ENCODE data around the gene FAM120A.

The FAM120A gene

GRCh38 chr9:93606187-93606586 lies 154.7 kb downstream of the FAM120A start:
- Histone ChIP-seq H3K9ac (no peak overlapping the region), H4K20me1 (ENCODE audit: insufficient read depth) (no peaks in the 10 kb centered on the region), H3K79me2 (ENCODE audit: insufficient read depth, low read depth) (0 out of 2 replicates have a peak, but pooled peaks cover 7% of the 10 kb centered on the region), H3K27me3 (ENCODE audit: insufficient read depth, low read depth) (no peaks in the 10 kb centered on the region), H3K27ac (no peak overlapping the region), H3K4me2 (no peak overlapping the region), H3K4me1 (ENCODE audit: low read depth, poor library complexity, severe bottlenecking) (no peaks in the 10 kb centered on the region), H3K4me3 (IDR thresholded peaks at IDR 0.05; ENCODE audit: insufficient read depth, low read depth, low read length) (no peak overlapping the region), H3K36me3 (ENCODE audit: insufficient read depth) (no peaks in the 10 kb centered on the region), H2AFZ (ENCODE audit: low read depth) (no peak overlapping the region)
- TF ChIP-seq, protein P1, sequence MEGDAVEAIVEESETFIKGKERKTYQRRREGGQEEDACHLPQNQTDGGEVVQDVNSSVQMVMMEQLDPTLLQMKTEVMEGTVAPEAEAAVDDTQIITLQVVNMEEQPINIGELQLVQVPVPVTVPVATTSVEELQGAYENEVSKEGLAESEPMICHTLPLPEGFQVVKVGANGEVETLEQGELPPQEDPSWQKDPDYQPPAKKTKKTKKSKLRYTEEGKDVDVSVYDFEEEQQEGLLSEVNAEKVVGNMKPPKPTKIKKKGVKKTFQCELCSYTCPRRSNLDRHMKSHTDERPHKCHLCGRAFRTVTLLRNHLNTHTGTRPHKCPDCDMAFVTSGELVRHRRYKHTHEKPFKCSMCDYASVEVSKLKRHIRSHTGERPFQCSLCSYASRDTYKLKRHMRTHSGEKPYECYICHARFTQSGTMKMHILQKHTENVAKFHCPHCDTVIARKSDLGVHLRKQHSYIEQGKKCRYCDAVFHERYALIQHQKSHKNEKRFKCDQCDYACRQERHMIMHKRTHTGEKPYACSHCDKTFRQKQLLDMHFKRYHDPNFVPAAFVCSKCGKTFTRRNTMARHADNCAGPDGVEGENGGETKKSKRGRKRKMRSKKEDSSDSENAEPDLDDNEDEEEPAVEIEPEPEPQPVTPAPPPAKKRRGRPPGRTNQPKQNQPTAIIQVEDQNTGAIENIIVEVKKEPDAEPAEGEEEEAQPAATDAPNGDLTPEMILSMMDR (conservative IDR thresholded peaks at IDR 0.05; ENCODE audit: low read depth, low read length) = no peak

DNA sequence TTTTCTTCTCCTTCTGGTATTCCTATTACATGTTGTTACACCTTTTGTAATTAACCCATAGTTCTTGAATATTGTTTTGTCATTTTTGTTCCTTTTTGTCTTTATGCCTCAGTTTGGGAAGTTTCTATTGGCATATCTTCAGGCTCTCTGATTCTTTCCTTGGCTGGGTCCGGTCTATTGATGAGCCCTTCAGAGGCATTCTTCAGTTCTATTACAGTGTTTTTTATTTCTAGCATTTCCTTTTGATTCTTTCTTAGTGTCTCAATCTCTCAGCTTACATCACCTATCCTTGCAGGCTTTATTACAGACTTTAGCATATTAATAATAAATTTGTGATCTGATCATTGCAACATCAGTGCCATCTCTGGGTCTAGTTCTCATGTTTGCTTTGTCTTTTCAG lies 158.7 kb downstream of the FAM120A start:
- no peak overlapping the region for H3K27ac ChIP-seq
- H4K20me1 ChIP-seq (ENCODE audit: insufficient read depth) = no peaks in the 10 kb centered on the region
- H3K36me3 ChIP-seq (ENCODE audit: insufficient read depth) = no peaks in the 10 kb centered on the region
- 0 out of 2 replicates have a peak, but pooled peaks cover 7% of the 10 kb centered on the region for H3K79me2 ChIP-seq (ENCODE audit: insufficient read depth, low read depth)
- H3K4me3 ChIP-seq (IDR thresholded peaks at IDR 0.05; ENCODE audit: insufficient read depth, low read depth, low read length) = no peak overlapping the region
- no peak overlapping the region for H3K4me2 ChIP-seq
- H3K4me1 ChIP-seq (ENCODE audit: low read depth, poor library complexity, severe bottlenecking) = no peaks in the 10 kb centered on the region
- TF ChIP-seq, protein P1 (conservative IDR thresholded peaks at IDR 0.05; ENCODE audit: low read depth, low read length) = no peak
- H3K9ac ChIP-seq = no peak overlapping the region
- H3K27me3 ChIP-seq (ENCODE audit: insufficient read depth, low read depth) = no peaks in the 10 kb centered on the region
- no peak overlapping the region for H2AFZ ChIP-seq (ENCODE audit: low read depth)

DNA sequence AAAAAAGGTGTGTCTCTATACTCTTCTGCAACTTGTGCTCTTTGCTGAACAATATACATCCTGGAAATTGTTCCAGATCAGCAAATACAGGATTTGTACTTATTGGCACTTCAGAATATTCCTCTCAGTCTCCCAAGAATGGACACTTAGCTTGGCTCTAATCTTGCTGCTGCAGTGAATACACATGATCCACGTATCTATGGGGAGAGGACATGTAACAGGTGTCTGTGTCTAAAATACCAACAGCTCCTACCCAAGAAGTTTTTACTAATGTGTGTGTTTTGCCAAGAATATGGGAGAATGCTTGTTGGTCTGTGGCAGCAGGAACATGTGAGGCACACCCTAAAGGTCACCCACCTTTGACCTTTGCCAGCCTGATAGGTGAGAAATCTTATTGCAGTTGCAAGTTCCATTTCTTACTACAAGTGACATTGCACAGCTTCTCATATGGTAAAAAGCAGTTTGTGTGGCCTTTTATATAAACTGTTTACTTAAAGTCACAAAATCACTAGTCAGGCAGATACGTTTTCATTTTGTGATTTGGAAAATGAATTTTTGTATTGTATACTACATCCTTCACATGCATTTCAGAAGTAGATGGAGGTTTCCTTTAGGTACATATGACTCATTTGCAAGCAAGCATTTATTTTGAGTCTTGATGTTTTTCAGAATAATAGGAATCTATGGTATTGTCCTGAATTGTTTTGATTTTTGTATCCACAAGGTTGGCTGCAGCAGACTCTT lies 160.7 kb downstream of the FAM120A start:
- Histone ChIP-seq H3K27ac (no peak overlapping the region), H4K20me1 (ENCODE audit: insufficient read depth) (no peaks in the 10 kb centered on the region), H3K4me3 (IDR thresholded peaks at IDR 0.05; ENCODE audit: insufficient read depth, low read depth, low read length) (no peak overlapping the region), H3K36me3 (ENCODE audit: insufficient read depth) (no peaks in the 10 kb centered on the region), H3K79me2 (ENCODE audit: insufficient read depth, low read depth) (0 out of 2 replicates have a peak, but pooled peaks cover 7% of the 10 kb centered on the region), H3K27me3 (ENCODE audit: insufficient read depth, low read depth) (no peaks in the 10 kb centered on the region), H3K9ac (no peak overlapping the region), H3K4me2 (no peak overlapping the region), H2AFZ (ENCODE audit: low read depth) (no peak overlapping the region), H3K4me1 (ENCODE audit: low read depth, poor library complexity, severe bottlenecking) (no peaks in the 10 kb centered on the region)
- TF ChIP-seq, protein P1 (conservative IDR thresholded peaks at IDR 0.05; ENCODE audit: low read depth, low read length) = no peak

- H3K4me2 ChIP-seq = no peak overlapping the region
- H3K4me3 ChIP-seq (IDR thresholded peaks at IDR 0.05; ENCODE audit: insufficient read depth, low read depth, low read length) = no peak overlapping the region
- 0 out of 2 replicates have a peak, but pooled peaks cover 7% of the 10 kb centered on the region for H3K79me2 ChIP-seq (ENCODE audit: insufficient read depth, low read depth)
- no peak overlapping the region for H3K9ac ChIP-seq
- H3K27me3 ChIP-seq (ENCODE audit: insufficient read depth, low read depth) = no peaks in the 10 kb centered on the region
- no peaks in the 10 kb centered on the region for H3K36me3 ChIP-seq (ENCODE audit: insufficient read depth)
- TF ChIP-seq, protein P1 (conservative IDR thresholded peaks at IDR 0.05; ENCODE audit: low read depth, low read length) = no peak
- H4K20me1 ChIP-seq (ENCODE audit: insufficient read depth) = no peaks in the 10 kb centered on the region
- no peaks in the 10 kb centered on the region for H3K4me1 ChIP-seq (ENCODE audit: low read depth, poor library complexity, severe bottlenecking)
- H2AFZ ChIP-seq (ENCODE audit: low read depth) = no peak overlapping the region
- H3K27ac ChIP-seq = no peak overlapping the region
Measured at GRCh38 chr9:93612796-93613154, 161.3 kb downstream of the FAM120A start.

Measured in KMS-11 (cell line).